OCI-LY3 (cell line): ENCODE results near the gene PRMT7.

ENCODE experiments used
- H2AFZ ChIP-seq: fragments of 200-600, 300-600 bp; shearing (Covaris generic); 2 replicates; pipeline ENCODE4 v1.6.0; 2014; ENCODE audit warnings: antibody characterized with exemption, low read depth, low read length
- H3K27ac ChIP-seq: fragments of 200-600, 300-600 bp; sonication (generic); 2 replicates; pipeline ENCODE4 v1.5.1; 2014; ENCODE audit warnings: mild to moderate bottlenecking, low read length, moderate library complexity, mixed read lengths
- H3K27me3 ChIP-seq: fragments of 200-600, 300-600 bp; sonication (generic); 2 replicates; pipeline ENCODE4 v1.6.1; 2014; ENCODE audit warnings: low read depth, low read length, mixed read lengths
- H3K36me3 ChIP-seq: fragments of 200-600, 300-600 bp; sonication (generic); replicated peaks from 2 replicates; pipeline ENCODE3; 2014; ENCODE audit warnings: low read depth, low read length, mixed read lengths
- H3K4me1 ChIP-seq: fragments of 300-600, 200-600 bp; sonication (generic); 2 replicates; pipeline ENCODE4 v1.6.1; 2014; ENCODE audit warnings: low read length, mixed read lengths
- H3K4me2 ChIP-seq: fragments of 200-600, 300-600 bp; sonication (generic); 2 replicates; pipeline ENCODE4 v1.6.1; 2014; ENCODE audit warnings: low read length, mixed read lengths
- H3K4me3 ChIP-seq: fragments of 300-600, 200-600 bp; sonication (generic); 2 replicates; pipeline ENCODE4 v1.5.1; 2014; ENCODE audit warnings: antibody characterized with exemption, mild to moderate bottlenecking, low read length, moderate library complexity
- H3K79me2 ChIP-seq: fragments of 300-600, 200-600 bp; shearing (Covaris generic); 2 replicates; pipeline ENCODE4 v1.6.1; 2014; ENCODE audit warnings: mild to moderate bottlenecking, low read length, mixed read lengths
- H3K9ac ChIP-seq: fragments of 300-600, 200-600 bp; shearing (Covaris generic); 2 replicates; pipeline ENCODE4 v1.6.0; 2014; ENCODE audit warnings: mild to moderate bottlenecking, low read length, moderate library complexity
- H3K9me3 ChIP-seq: fragments of 200-600, 300-600 bp; shearing (Covaris generic); 2 replicates; pipeline ENCODE4 v1.6.1; 2014; ENCODE audit warnings: low read length, mixed read lengths; ENCODE audit not compliant: insufficient read depth
- H4K20me1 ChIP-seq: fragments of 200-600, 300-600 bp; sonication (generic); 2 replicates; pipeline ENCODE4 v1.6.1; 2016; ENCODE audit warnings: low read length, mixed read lengths; ENCODE audit not compliant: insufficient read depth
- CTCF ChIP-seq: fragments of 200-600, 300-600 bp; sonication (generic); IDR thresholded peaks from 2 replicates; pipeline ENCODE4 v1.5.1; 2014; ENCODE audit warnings: antibody characterized with exemption, low read length, low read depth
- EZH2phosphoT487 ChIP-seq: fragments of 200-600 bp; shearing (Covaris generic); IDR thresholded peaks from 2 replicates; pipeline ENCODE4 v1.6.1; 2018; ENCODE audit warnings: antibody characterized with exemption, mixed run types, low read depth

PRMT7 gene

GRCh38 chr16:68265078-68265920 is 45.5 kb upstream of the PRMT7 start:
- Histone ChIP-seq H3K27me3 (no peaks in the 10 kb centered on the region), H3K9ac (peak overlapping the region; percentile 84), H2AFZ (peak overlapping the region; percentile 83; the same call in 1 of the 2 replicates), H3K9me3 (no peaks in the 10 kb centered on the region), H3K79me2 (peaks cover 63% of the 10 kb centered on the region), H3K36me3 (peaks cover 4% of the 10 kb centered on the region), H3K4me3 (peak overlapping the region; percentile 91), H3K27ac (peak overlapping the region; percentile 52), H3K4me2 (peak overlapping the region; percentile 87), H3K4me1 (peaks cover 10% of the 10 kb centered on the region; the same call in 1 of the 2 replicates), H4K20me1 (peaks cover 11% of the 10 kb centered on the region)
- TF ChIP-seq EZH2phosphoT487 (no peak), CTCF (no peak)

- no peaks in the 10 kb centered on the region for H3K27me3 ChIP-seq
- peaks cover 4% of the 10 kb centered on the region for H3K36me3 ChIP-seq
- H3K9ac ChIP-seq: no peak overlapping the region
- peaks cover 12% of the 10 kb centered on the region for H3K4me1 ChIP-seq
- H3K9me3 ChIP-seq: no peaks in the 10 kb centered on the region
- no peak for TF ChIP-seq CTCF
- TF ChIP-seq EZH2phosphoT487: no peak
- no peak overlapping the region for H3K4me3 ChIP-seq
- no peak overlapping the region for H3K27ac ChIP-seq
- H2AFZ ChIP-seq: no peak overlapping the region
- peaks cover 19% of the 10 kb centered on the region for H4K20me1 ChIP-seq
- H3K4me2 ChIP-seq: no peak overlapping the region
- H3K79me2 ChIP-seq: peaks cover 81% of the 10 kb centered on the region
Measured at GRCh38 chr16:68267612-68268405, 43.0 kb upstream of the PRMT7 start.

GRCh38 chr16:68269793-68270192 is 41.0 kb upstream of the PRMT7 start:
- H3K27ac ChIP-seq: no peak overlapping the region
- no peak for TF ChIP-seq EZH2phosphoT487
- no peak for TF ChIP-seq CTCF
- no peak overlapping the region for H2AFZ ChIP-seq
- peaks cover 85% of the 10 kb centered on the region for H3K79me2 ChIP-seq
- no peak overlapping the region for H3K4me3 ChIP-seq
- H3K36me3 ChIP-seq: peaks cover 15% of the 10 kb centered on the region
- H3K9me3 ChIP-seq: no peaks in the 10 kb centered on the region
- no peak overlapping the region for H3K9ac ChIP-seq
- no peaks in the 10 kb centered on the region for H3K27me3 ChIP-seq
- peaks cover 23% of the 10 kb centered on the region for H3K4me1 ChIP-seq
- peaks cover 20% of the 10 kb centered on the region for H4K20me1 ChIP-seq
- no peak overlapping the region for H3K4me2 ChIP-seq

GRCh38 chr16:68270353-68270752 is 40.5 kb upstream of the PRMT7 start:
- Histone ChIP-seq H4K20me1 (peaks cover 23% of the 10 kb centered on the region), H3K4me1 (peaks cover 28% of the 10 kb centered on the region), H3K27ac (no peak overlapping the region), H2AFZ (no peak overlapping the region), H3K4me2 (no peak overlapping the region), H3K4me3 (no peak overlapping the region), H3K27me3 (no peaks in the 10 kb centered on the region), H3K79me2 (peaks cover 82% of the 10 kb centered on the region), H3K9me3 (no peaks in the 10 kb centered on the region), H3K36me3 (peaks cover 20% of the 10 kb centered on the region), H3K9ac (no peak overlapping the region)
- TF ChIP-seq CTCF: no peak
- TF ChIP-seq EZH2phosphoT487: no peak
